HL-60 (cell line): ENCODE results near the gene FAM83G.

Experiments used
- GABPA ChIP-seq: IDR thresholded peaks from 2 replicates; pipeline ENCODE4 v1.6.1; 2012; ENCODE audit warnings: low read depth
- TF ChIP-seq, protein P1 (sequence below): IDR thresholded peaks from one replicate; pipeline ENCODE4 v1.5.1; 2011; ENCODE audit warnings: low read length, control low read depth, inconsistent platforms; ENCODE audit not compliant: insufficient read depth

DNA sequence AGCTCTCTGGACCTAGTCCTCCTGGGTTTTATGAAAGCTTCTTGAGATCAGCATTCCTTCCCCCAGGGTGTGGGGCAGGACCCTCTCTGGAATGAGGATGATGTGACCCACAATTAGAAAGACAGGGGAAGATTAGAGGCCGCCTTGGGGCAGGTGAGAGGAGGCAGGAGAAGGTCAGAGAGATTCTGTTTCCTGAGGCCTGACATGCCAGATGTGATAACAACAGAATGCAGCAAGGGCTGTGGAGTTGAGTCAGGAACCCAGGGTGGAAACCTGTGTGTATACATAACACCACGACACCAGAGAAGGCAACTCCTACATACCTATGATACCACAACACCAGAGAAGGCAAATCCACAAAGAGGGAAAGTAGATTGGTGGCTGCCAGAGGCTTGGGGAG is 58.0 kb downstream of the FAM83G start:
- TF ChIP-seq, protein P1, sequence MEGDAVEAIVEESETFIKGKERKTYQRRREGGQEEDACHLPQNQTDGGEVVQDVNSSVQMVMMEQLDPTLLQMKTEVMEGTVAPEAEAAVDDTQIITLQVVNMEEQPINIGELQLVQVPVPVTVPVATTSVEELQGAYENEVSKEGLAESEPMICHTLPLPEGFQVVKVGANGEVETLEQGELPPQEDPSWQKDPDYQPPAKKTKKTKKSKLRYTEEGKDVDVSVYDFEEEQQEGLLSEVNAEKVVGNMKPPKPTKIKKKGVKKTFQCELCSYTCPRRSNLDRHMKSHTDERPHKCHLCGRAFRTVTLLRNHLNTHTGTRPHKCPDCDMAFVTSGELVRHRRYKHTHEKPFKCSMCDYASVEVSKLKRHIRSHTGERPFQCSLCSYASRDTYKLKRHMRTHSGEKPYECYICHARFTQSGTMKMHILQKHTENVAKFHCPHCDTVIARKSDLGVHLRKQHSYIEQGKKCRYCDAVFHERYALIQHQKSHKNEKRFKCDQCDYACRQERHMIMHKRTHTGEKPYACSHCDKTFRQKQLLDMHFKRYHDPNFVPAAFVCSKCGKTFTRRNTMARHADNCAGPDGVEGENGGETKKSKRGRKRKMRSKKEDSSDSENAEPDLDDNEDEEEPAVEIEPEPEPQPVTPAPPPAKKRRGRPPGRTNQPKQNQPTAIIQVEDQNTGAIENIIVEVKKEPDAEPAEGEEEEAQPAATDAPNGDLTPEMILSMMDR: no peak
- no peak for TF ChIP-seq GABPA
